GM19351 (cell line): Measurements from ENCODE around the gene SCNN1A.

ENCODE experiments used
- ATAC-seq: cut with Tn5 transposase; IDR thresholded peaks from one replicate; pipeline ENCODE4 v1.9.1; 2021; ENCODE audit warnings: mild to moderate bottlenecking, moderate library complexity; ENCODE audit not compliant: unreplicated experiment

SCNN1A gene

DNA sequence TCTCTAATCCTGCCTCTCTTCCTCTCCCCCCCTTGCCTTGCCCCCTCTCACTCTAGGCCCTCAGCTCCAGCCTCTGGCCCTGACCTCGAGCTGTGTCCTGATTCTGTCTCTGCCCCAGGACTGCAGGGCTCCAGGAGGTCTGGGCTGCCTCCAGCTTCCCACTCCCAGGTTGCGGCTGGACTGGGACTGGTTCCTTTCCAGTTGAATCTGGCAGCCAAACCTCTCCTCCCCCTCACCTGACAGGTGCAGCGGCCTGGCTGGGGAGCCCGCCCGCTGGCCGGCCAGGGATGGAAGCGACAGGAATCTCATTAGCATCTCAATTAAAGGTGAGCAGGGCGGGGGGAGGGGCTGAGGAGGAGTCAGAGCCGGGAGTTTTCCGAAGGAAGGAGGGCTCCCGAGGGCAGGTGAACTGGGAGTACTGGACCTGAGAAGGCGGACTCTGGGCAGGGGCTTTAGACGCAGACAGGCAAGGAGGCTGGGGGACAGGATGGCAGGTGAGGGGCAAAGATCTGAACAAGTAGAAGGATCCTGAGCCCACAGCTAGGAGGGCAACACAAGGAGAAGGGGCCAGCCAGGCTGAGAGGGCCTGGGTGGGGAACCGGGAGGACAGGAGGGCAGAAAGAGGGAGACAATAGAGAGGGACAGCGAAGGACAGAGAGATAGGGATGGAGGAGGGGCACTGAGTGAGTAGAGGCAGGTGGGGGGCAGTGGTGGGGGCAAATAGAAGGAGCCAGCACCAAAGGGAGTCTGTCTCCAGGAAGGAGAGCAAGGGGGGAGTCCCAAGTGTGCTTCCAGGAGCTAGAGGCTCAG lies at the start of gene SCNN1A:
Gene SCNN1A, minus strand, starts transcription at position 295 of the 810 bp plus-strand sequence. CDS start 780 bp downstream, outside the sequence.
- ATAC-seq = no peak

GRCh38 chr12:6424866-6425265 lies 49.5 kb upstream of the SCNN1A start:
- no peak for ATAC-seq

- ATAC-seq = no peak
Measured at GRCh38 chr12:6424008-6424347, 48.6 kb upstream of the SCNN1A start.

DNA sequence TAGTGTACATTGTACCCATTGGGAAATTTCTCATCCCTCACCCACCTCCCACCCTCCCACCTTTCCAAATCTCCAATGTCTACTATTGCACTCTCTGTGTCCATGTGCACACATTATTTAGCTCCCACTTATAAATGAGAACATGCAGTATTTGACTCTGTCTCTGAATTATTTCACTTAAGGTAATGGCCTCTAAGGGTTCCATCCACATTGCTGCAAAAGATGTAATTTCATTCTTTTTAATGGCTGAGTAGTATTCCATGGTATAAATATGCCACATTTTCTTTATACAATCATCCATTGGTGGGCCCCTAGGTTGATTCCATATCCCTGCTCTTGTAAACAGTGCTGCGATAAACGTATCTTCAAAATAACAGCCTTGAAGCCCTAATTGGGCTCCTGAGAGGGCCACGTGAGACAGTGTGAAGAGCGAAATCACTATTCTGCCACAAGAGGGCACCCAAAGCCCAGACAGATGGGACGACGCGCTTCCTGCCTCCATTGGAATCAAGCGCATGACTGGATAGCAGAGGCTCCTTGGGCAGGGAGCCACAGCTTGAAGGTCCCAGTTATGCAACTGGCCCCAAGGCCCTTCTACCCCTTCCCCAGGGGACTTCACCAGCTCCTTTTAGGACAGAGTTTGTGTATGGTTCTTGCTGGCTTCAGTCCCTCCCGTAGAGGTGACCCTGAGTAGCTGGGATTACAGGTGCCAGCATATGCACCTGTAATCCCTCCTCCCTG lies 48.1 kb upstream of the SCNN1A start:
- peak; percentile 41 for ATAC-seq

DNA sequence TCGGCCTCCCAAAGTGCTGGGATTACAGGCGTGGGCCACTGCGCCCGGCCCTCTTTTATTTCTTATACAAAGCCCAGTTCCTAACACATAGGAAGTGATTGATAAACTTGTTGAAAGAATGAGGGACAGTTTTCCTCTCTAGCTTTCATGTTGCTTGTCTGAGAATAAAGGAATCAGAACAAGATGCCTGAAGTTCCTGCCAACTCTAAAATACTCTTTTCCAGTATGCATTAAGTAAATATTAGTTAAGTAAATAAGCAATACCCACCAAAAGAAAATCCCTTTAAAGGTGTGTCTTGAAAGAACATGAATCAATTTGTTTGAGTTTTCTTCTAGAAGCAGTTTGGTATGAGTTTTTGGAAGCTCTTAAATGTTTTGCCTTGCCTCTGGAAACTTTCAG lies 45.0 kb upstream of the SCNN1A start:
- ATAC-seq = no peak

- no peak for ATAC-seq
Measured at GRCh38 chr12:6418796-6419195, 43.4 kb upstream of the SCNN1A start.

GRCh38 chr12:6416596-6416995 lies 41.2 kb upstream of the SCNN1A start:
- no peak for ATAC-seq

GRCh38 chr12:6407236-6407954 lies 32.0 kb upstream of the SCNN1A start:
- ATAC-seq = no peak

GRCh38 chr12:6405963-6406362 lies 30.6 kb upstream of the SCNN1A start:
- ATAC-seq = no peak

DNA sequence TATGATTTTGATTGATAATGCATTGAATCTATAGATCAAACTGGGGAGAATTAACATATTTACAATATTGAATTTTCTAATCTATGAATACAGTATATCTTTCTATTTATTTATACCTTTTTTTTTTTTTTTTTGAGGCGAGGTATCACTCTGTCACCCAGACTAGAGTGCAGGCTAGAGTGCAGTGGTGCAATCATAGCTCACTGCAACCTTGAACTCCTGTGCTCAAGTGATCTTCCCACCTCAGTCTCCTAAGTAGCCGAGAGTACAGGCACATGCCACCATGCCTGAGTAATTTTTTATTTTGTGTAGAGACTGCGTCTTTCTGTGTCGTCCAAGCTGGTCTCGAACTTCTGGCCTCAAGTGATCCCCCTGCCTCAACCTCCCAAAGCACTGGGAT lies 29.0 kb upstream of the SCNN1A start:
- ATAC-seq = no peak

GRCh38 chr12:6399884-6400644 lies 24.7 kb upstream of the SCNN1A start:
- ATAC-seq = no peak

DNA sequence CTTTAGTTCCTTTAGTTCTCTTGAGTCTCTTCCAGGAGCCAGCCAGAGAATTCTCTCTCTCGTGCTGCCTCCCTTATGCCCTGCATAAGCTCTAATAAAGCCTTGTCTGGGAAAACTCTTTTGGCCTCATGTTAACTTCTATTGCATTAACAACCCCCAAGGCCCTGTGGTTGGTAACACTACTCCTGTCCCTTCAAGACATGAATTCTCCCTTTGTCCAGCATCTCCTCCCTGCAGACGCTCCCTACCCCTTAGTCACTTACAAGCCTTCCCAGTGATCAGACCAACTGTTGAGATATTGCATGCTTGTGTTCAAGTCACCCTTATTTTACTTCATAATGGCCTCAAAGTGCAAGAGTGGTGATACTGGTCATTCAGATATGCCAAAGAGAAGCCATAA lies 20.7 kb upstream of the SCNN1A start:
- ATAC-seq = no peak

DNA sequence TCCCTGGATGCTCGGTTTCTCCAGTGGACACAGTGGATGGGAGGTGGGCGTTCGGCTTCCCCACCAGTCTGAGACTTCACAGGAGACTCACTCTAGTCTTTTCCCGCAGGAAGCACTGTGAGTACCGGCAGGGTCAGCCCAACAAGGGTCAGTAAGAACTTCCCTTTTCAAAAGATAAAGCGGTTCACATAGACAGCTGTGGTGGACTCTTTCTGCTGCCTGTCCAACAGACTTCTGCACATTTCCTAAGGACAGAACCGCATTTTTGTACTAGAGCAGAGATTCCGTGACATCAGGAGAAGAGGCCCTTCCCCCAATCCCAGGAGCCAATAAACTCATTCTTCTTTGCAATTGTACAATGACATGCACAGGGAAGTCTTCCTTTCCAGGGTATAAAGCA lies 19.0 kb upstream of the SCNN1A start:
- no peak for ATAC-seq

- ATAC-seq = no peak
Measured at GRCh38 chr12:6393109-6393508, 17.7 kb upstream of the SCNN1A start.

DNA sequence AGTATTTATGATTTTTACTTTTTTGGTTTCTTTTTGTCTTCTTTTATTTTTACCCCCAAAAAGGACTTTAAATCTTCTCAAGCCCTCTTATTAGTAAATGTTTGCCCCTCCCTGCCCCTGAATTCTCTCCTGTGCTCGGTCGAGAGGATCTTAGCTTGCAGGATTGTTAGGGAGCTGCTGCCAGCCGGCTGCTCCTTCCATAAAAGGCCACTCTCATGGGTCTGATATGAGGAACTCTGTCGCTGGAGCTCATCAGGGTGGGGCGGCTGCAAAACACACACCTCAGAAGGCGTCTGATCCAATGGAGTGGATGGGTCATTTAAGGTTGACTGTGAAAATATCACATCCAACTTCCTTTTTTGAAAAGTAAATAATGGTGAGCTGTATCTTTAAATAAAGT lies 17.1 kb upstream of the SCNN1A start:
- no peak for ATAC-seq

DNA sequence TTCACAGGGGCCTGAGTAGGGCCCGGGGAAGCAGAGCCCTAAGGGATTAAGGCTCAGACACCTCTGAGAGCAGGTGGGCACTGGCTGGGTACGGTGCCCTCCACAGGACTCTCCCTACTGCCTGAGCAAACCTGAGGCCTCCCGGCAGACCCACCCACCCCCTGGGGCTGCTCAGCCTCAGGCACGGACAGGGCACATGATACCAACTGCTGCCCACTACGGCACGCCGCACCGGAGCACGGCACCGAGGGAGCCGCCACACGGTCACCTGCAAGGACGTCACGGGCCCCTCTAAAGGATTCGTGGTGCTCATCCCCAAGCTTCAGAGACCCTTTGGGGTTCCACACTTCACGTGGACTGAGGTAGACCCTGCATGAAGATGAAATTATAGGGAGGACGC lies 15.7 kb upstream of the SCNN1A start:
- no peak for ATAC-seq

DNA sequence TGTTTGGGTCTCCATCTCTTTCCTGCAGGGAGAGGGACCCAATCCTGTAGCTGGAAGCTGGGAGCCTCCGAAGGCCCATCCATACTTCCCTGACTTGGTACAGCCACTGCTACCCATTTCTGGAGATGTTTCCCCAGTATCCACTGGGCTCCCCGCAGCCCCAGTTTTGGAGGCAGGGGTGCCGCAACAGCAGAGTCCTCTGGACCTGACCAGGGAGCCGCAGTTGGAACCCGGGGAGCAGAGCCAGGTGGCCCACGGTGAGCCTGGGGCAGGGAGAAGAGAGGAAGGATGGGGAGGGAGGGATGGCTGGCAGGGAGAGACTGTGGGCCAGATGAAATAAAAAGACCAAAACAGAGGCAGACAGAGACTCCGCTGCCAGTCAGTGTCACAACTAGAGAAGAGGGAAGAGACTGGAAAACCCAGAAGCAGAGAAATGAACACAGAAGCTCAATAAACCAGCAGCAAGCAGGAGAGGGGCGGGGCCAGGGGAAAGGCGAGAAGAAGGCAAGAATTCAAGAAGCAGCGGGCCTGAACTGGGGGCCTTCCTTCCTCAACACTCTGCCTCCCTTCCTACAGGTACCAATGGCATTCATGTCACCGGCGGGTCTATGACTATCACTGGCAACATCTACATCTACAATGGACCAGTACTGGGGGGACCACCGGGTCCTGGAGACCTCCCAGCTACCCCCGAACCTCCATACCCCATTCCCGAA lies 14.9 kb upstream of the SCNN1A start:
- no peak for ATAC-seq

DNA sequence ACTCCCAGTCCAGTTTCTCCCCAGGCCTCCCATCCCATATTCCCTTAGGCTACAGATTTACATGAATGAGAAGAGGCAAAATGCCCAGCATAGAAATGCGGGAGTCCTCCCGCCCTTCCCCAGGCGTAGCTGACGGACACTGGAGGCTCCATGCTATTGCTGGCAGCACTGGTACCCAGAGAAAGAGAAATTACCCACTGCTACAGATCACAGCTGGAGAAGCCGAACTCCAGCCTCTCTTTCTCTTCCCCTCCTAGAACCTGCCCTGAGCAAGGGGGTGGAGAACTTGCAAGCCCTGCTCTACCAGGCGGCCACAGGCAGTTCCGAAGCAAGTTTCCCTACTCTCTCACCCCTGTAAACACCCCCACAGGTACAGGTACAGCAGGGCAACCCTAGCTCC lies 12.2 kb upstream of the SCNN1A start:
- no peak for ATAC-seq

- no peak for ATAC-seq
Measured at GRCh38 chr12:6386491-6386890, 11.1 kb upstream of the SCNN1A start.

DNA sequence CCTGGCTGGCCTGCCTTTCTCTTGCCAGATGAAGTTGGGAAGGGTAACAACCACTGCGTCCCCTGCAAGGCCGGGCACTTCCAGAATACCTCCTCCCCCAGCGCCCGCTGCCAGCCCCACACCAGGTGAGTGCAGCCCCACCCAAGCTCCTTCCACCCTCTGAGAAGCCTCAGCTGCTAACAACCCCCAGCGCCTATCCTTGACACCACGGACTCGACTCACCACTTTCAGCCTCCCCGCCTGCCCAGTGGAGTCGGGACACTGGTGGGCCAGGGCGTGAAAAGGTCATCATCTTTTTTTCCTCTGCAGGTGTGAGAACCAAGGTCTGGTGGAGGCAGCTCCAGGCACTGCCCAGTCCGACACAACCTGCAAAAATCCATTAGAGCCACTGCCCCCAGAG lies 10.7 kb upstream of the SCNN1A start:
- no peak for ATAC-seq
